Measurements from ENCODE around the gene SPATA31A5.
"Not testable (repeated sequence)": the region's sequence is repeated elsewhere in the genome, so short reads cannot be mapped to it uniquely, and the experiment has no call there.

Gene SPATA31A5

DNA sequence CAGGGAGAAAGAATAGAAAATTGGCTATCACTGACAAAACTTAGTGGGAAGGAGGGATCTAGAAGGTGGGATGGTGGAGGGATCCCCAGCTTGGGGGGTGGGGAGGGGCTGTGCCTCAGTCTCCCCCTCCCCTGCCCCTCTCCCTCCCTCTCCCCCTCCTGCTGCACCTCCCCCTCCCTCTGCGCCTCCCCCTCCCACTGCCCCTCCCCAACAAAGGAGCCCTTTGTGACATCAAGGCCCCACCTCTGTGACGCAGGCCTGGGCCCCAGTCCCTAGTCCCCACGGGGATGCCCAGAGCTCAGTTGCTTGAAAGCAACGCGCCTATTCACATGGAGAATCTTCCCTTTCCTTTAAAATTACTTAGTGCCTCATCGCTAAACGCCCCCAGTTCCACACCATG, at the start of gene SPATA31A5:
Gene SPATA31A5, plus strand, starts transcription at position 301 of the 400 bp plus-strand sequence. Its CDS starts 29 bp downstream, at position 330.
- DNase-seq: not testable (repeated sequence)

DNA sequence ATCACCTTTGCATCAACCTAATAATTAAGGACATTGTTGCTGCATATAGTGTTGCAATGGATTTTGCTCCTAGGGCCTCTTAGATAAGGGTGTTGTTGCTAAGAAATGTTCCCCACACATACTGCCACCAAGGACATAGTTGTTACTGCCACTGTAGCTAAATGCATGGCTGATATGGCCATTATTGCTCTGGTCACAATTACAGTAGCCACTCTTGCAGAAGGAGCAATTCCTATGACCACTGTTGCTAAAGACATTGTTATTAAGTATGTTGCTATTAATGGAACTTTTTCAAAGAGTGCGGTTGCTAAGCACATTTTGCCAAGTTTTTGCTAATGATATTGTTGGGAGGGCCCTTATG, 48.8 kb downstream of the SPATA31A5 start:
- not testable (repeated sequence) for DNase-seq

DNA sequence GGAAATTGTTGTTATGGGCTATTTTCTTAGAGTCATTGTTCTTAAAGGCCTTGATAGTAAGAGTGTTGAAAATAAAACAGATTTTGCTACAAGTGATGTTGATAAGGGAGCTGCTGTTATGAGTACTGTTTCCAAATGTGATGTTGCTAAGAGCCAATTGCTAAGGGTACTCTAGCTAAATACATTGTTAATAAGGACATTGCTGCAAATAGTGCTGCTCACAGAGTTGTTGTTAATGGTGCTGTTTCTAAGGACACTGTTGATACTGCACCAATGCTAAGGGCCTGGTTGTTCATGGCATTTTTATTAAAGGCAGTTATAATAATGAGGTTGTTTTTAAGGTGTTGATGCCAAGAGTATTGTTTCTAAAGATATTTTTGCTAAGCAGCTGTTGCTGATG, 52.2 kb downstream of the SPATA31A5 start:
- not testable (repeated sequence) for DNase-seq

All from HCEC 1CT (cell line).